GM12801 (cell line): Measurements from ENCODE around the gene DOCK6.

Source experiments
- CTCF ChIP-seq: IDR thresholded peaks from one replicate; pipeline ENCODE4 v1.5.1; 2011; ENCODE audit warnings: control low read depth; ENCODE audit not compliant: insufficient read length; ENCODE audit errors: extremely low read depth

Gene DOCK6

GRCh38 chr19:11236324-11237301 lies 25.7 kb downstream of the DOCK6 start:
- TF ChIP-seq CTCF = no peak

- no peak for TF ChIP-seq CTCF
These were observed 27.7 kb downstream of the DOCK6 start for GRCh38 chr19:11234486-11235075.

GRCh38 chr19:11233073-11233472 lies 29.3 kb downstream of the DOCK6 start:
- no peak for TF ChIP-seq CTCF

GRCh38 chr19:11232555-11232954 lies 29.8 kb downstream of the DOCK6 start:
- TF ChIP-seq CTCF = no peak

GRCh38 chr19:11230621-11231386 lies 31.5 kb downstream of the DOCK6 start:
- no peak for TF ChIP-seq CTCF

GRCh38 chr19:11227195-11227886 lies 35.0 kb downstream of the DOCK6 start:
- TF ChIP-seq CTCF = no peak
